ENCODE data around the gene RPS27. TPM values are rescaled to one million over a fixed set of nuclear protein-coding genes. Genes with fewer than 3 reads are reported as not detected.
"Not testable (repeated sequence)": the region's sequence is repeated elsewhere in the genome, so short reads cannot be mapped to it uniquely, and the experiment has no call there.

The RPS27 gene
- total RNA-seq, 1 experiment from 2014 or later = 6,275 TPM

- no peak for DNase-seq (ENCODE audit: extremely low read depth, low read depth)
Measured at GRCh38 chr1:153960206-153960605, 30.4 kb upstream of the RPS27 start.

- DNase-seq (ENCODE audit: extremely low read depth, low read depth) = no peak
Measured at GRCh38 chr1:153961421-153961820, 29.1 kb upstream of the RPS27 start.

GRCh38 chr1:153962088-153963029 is 28.2 kb upstream of the RPS27 start:
- DNase-seq (ENCODE audit: extremely low read depth, low read depth) = no peak

- DNase-seq (ENCODE audit: extremely low read depth, low read depth) = peak; percentile 99
Measured at GRCh38 chr1:153963030-153963849, 27.3 kb upstream of the RPS27 start, which contains the start of gene SLC39A1. SLC39A1 (minus strand) TSS chr1:153963537; CDS start chr1:153962715, 822 bp downstream.

GRCh38 chr1:153963850-153964331 is 26.7 kb upstream of the RPS27 start:
- no peak for DNase-seq (ENCODE audit: extremely low read depth, low read depth)

GRCh38 chr1:153967107-153967999 is 23.2 kb upstream of the RPS27 start, which contains the start of gene CREB3L4:
CREB3L4 (plus strand) TSS chr1:153967902; CDS start chr1:153968526, 624 bp downstream.
- DNase-seq (ENCODE audit: extremely low read depth, low read depth) = peak; percentile 98

- no peak for DNase-seq (ENCODE audit: extremely low read depth, low read depth)
Measured at GRCh38 chr1:153968000-153968363, 22.6 kb upstream of the RPS27 start.

GRCh38 chr1:153968408-153968807 is 22.2 kb upstream of the RPS27 start:
- DNase-seq (ENCODE audit: extremely low read depth, low read depth) = no peak

GRCh38 chr1:153968972-153969371 is 21.6 kb upstream of the RPS27 start:
- DNase-seq (ENCODE audit: extremely low read depth, low read depth) = no peak

GRCh38 chr1:153970346-153970745 is 20.2 kb upstream of the RPS27 start:
- no peak for DNase-seq (ENCODE audit: extremely low read depth, low read depth)

- DNase-seq (ENCODE audit: extremely low read depth, low read depth) = no peak
Measured at GRCh38 chr1:153973071-153973470, 17.5 kb upstream of the RPS27 start.

GRCh38 chr1:153973525-153973924 is 17.0 kb upstream of the RPS27 start:
- DNase-seq (ENCODE audit: extremely low read depth, low read depth) = no peak

- DNase-seq (ENCODE audit: extremely low read depth, low read depth) = no peak
Measured at GRCh38 chr1:153976819-153977249, 13.7 kb upstream of the RPS27 start.

GRCh38 chr1:153977250-153978240 is 13.0 kb upstream of the RPS27 start, which contains the start of gene JTB:
JTB (minus strand) TSS chr1:153977674; CDS start chr1:153977252, 422 bp downstream.
- peak; percentile 83 for DNase-seq (ENCODE audit: extremely low read depth, low read depth)

GRCh38 chr1:153978274-153978909 is 12.2 kb upstream of the RPS27 start:
- no peak for DNase-seq (ENCODE audit: extremely low read depth, low read depth)

GRCh38 chr1:153979091-153979490 is 11.5 kb upstream of the RPS27 start:
- DNase-seq (ENCODE audit: extremely low read depth, low read depth) = not testable (repeated sequence)

- DNase-seq (ENCODE audit: extremely low read depth, low read depth) = not testable (repeated sequence)
Measured at GRCh38 chr1:153981735-153982134, 8.8 kb upstream of the RPS27 start.

All from NCI-H460 (cell line).